GM08714 (cell line): ENCODE data around the gene RNGTT.

Experiments
- H3K4me3 ChIP-seq: fragments of 200-500 bp; sonication (Bioruptor generic); 2 replicates; pipeline ENCODE4 v1.5.1; 2014; ENCODE audit warnings: mild to moderate bottlenecking, low read length, inconsistent platforms
- ZNF274 ChIP-seq: IDR thresholded peaks from 2 replicates; pipeline ENCODE4 v1.6.1; 2012; ENCODE audit warnings: mild to moderate bottlenecking, low read depth, low read length

RNGTT gene

DNA sequence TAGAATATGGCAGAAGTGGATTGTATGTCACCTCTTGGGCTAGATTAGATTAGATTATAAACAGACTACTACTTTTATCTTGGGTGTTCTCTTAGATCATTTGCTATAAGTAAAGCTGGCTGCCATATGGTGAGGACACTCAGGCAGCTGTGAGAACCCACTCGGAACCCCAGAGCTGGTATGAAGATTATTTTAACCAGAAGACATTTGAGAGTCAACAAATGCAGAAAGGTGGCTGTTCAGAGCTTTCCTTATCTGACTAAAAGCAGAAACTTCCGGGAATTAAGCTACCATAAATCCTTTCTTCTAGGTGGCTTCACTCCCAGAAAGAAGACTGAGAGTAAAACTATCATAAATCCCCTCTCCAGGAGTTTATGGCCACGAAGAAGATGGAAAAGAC lies 91.9 kb downstream of the RNGTT start:
- H3K4me3 ChIP-seq = no peak overlapping the region
- no peak for TF ChIP-seq ZNF274

DNA sequence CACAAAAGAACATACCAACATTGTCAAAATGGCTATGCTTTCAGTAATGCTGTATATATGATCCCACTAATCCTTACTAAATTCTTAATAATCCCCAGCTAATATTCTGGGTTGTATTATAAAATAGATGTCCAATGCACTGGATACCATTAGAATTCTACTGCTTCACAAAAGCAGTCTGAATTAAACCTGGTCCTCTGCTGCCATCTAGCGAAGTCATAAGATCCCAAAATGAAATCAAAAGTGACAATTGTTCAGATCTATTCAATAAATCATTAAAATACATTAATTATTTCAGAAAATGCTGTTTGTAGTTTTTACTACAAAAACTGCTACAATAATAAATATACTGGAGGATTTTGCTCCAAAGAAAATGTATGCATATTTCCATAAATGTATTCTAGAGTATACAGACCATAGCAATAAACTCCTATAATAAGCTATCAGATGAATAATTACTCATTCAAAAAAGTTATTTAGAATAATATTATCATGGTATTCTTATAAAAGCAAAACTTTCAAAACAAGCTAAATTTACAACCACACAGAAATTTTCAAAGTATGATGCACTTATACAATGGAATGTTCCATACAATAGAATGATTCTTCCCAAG lies 92.6 kb downstream of the RNGTT start:
- H3K4me3 ChIP-seq = no peak overlapping the region
- no peak for TF ChIP-seq ZNF274

DNA sequence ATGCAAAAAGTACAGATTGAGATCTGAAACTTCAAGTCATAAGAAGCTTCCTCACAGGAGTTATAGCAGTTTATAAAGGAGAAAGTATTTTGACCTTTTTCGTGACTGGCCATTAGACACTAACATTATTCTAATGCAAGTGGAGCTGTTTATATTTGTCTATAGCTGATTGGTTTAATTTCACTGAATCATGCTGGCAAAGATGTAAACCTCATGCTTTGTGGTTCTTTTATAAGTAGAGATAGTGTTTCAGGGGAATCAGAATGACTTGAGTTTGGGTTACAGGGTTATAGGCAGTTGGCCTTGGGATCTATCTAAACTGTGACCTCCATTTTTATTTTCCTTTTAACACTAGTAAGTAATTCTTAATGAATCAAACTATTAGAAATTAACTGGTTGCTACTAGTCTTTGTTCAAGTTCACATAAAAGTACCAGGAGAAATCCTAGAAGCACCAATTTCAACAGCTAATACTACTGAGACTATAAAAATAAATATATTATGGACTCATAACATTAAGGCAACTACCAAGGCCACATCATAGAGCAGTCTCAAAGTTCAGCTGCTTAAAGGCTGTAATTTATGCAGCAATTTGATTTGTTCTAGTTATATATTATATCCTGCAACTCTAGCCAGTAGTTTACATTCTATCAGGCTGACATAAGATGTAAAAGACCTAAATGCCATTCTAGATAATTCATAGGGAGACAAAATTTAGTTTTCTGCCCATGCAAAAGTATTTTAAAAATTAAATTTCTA lies 94.0 kb downstream of the RNGTT start:
- H3K4me3 ChIP-seq = no peak overlapping the region
- TF ChIP-seq ZNF274 = no peak

DNA sequence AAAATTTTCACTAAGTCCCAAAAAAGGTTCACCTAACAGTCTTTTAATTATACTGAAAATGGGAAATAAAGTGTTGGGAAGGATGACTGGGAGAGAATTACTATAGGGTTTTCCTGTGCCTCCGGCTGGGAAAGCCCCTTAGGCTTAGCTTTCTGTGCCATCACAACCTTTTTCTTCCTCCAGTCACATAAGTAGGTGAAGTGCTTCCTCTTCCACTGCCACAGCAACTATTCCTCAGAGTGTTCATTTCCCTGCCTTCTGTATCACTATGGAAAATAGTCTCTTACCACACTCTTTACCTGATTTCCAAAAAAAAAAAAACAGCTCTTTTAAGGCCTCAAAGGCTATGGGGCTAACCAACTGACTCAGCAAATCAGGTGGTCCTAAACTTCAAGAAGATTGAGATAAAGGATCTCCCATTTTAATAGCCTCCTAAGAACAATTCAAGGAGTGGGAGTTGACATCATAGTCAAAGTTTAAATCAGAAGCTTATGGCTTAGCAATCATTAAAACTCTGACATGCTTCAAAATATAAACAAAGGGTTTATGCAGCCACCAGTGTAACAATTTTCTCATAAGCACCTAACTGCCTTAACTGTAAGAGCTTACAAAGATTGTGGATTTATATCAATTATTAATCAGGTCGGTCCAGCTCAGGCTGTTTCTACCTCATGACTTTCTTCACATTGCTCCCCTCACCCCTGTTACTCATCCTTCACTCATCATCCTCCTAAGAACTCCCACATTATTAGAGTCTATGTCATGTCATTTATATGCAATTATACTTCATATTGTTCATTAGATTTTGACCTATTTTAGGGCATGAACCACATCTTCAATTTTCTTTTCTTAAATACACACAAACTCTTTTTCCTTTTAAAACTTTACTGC lies 95.3 kb downstream of the RNGTT start:
- no peak overlapping the region for H3K4me3 ChIP-seq
- TF ChIP-seq ZNF274 = no peak

DNA sequence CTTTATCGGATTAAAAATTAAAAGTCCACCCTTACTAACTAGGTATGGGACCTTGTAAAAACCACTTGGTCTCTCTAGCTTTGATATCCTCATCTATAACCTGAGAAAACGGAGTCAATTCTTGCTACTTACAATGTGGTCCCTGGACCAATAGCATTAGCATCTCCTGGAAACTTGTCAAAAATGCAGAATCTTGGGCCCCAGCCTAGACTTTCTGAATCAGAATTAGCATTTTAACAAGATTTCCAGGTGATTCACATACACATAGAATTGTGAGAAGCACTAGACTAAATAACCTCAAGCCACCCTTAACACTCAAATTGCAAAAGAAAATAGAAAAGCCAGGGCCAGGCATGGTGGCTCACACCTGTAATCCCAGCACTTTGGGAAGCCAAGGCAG lies 96.6 kb downstream of the RNGTT start:
- no peak overlapping the region for H3K4me3 ChIP-seq
- no peak for TF ChIP-seq ZNF274

DNA sequence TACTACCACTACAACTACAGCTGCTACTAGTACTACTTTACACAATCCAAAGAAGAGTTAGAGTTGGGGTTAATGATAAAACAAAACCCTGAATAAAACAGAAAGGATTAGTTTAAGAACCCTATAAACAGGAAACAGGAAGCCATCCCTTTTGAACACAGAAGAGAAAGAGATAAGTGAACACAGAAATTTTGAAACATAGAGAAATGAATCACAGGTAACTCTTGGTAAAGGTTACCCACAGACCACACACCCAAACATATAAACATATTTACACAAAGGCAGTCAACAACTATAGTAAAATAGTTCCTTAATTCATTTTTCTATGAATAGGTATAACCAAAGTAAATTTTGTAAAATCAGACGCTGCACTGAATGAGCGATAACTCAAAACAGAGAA lies 98.1 kb downstream of the RNGTT start:
- no peak for TF ChIP-seq ZNF274
- H3K4me3 ChIP-seq = no peak overlapping the region

DNA sequence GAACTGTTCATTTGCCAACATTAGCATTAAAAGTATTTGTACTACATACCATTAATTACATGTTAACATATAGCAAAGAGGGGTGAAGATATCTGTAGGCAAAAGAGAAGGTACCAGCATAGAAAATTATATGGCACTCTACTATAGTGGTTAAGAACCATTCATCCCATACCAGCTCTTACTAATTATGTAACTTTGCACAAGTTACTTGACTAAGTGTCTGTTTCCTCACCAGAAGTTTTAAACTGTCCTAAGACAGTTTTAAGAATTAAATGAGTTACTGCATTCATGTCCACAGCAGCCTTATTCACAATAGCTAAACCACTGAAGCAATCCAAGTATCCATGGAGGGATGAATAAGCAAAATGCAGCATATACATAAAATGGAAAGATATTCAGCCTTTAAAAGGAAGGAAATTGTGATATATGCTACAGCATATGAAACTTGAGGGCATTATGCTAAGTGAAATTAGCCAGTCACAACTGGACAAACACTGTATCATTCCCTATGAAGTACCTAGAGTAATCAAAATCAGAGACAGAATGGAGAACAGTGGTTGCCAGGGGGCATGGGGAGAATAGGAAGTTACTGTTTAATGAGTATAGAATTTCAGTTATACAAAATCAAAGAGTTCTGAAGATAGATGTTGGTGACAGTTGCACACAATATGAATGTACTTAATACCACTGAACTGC lies 98.9 kb downstream of the RNGTT start:
- no peak for TF ChIP-seq ZNF274
- H3K4me3 ChIP-seq = no peak overlapping the region

DNA sequence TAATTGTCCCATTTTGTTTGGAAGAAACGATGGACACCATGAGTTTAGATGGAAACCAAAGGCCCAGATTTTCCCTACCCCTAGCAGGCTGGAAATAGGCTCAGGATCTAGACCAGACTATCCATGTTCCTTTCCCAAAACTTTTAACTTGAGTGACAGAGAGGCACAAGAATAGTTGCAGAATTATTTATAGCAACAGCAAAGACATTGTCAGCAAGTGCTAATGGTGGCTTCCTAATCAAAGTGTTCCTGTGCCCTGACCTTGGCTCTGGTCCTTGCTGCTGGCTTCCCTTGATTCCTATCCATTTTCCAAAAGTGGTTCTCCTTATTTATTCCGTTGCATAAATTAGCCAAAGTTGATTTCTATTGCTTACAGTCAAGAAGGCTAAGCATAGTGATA lies 103.1 kb downstream of the RNGTT start:
- H3K4me3 ChIP-seq = no peak overlapping the region
- TF ChIP-seq ZNF274 = no peak

DNA sequence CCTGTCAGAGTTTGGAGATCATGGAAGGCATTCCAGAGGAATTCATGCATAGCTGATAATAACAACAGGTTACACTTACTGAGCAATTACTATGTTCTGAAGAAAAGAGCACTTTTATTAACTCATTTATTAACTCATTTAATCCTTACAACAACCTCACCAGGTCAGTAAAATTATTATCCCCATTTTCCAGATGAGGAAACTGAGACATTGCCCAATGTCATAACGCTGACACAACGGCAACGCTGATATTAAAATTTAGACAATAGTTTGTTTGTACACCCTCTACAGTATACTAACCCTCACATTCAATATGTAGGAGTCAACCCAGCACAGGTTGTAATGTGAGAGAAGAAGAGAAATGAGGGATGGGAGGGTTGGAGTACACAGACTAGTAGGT lies 105.0 kb downstream of the RNGTT start:
- H3K4me3 ChIP-seq = no peak overlapping the region
- TF ChIP-seq ZNF274 = no peak

DNA sequence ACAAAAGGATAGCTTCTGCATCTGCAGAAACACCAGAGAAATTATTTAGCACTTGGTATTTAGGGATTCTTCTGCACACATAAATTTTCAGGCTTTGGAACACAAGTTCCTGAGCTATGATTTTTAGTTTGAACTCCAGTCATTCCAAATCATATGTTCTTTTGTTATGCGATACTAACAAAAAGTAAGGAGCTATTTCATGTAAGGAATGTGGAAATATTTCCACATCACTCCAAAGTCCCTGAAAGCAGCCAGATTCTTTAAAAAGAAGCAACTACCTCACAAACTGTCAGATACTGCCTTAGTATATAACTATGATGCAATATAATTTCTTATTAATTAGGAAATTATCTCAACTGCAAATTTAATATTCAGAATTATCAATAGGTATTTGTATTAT lies 106.9 kb downstream of the RNGTT start:
- H3K4me3 ChIP-seq = no peak overlapping the region
- TF ChIP-seq ZNF274 = no peak

DNA sequence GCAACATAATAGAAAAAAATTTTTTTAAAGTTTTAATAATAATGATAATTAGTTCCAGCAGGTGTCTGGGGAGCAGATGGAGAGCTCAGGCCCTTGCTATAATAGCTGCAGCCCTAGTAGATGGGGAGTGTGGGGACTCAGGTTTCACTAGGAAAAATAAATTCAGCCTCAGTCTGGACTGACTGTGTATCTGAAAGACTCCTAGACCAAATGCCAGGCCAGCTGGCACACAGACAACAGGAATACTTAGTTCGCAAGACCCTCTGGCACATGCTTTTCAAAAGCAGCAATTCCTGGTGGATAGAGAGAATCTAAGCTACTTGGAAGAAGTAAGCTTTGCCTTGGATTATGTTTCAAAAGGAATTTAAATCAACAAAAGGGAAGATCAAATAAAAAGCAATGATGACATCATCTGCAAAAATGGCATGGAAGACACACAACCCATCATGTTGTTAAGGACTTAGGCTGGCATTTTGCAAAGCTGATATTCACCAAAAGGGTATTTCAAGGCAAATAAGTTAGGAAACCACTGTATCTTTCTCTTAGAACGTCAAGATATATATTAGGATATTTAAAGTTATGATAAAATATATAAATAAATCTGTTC lies 107.8 kb downstream of the RNGTT start:
- no peak for TF ChIP-seq ZNF274
- H3K4me3 ChIP-seq = no peak overlapping the region

DNA sequence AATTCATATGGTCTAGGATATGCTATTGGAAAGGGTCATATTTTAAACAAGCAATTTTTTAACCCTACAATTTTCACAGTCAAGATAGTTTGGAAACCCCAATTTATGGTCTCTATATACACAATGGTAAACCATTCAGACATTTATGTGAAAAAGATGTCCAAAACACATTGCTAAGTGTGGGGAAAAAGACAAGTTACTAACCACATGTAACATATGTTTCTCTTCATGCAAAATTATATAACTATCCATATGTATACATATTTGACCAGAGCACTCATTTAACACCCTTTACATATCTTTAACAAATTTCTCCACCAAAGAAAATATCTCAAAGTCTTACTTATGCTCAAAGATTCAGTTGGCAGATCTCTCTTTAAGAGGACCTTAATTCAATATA lies 110.6 kb downstream of the RNGTT start:
- H3K4me3 ChIP-seq = no peak overlapping the region
- no peak for TF ChIP-seq ZNF274

DNA sequence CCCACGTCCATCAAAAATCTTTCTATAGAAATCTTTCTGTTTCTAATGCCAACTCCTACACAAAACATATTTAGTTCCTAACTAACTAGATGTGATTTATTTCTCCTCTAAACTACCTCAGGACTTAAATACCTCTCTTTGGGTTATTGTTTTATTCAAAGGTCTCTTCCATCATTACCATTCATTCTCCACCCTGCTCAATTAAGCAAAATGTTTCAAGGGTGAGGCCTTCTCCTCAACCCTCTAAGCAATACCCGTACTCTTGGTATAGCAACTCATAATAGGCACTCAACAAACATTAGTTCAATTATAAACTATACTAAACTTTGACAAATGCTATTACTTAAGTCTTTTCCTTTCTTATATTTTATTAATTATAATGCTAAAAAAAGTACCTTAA lies 111.4 kb downstream of the RNGTT start:
- H3K4me3 ChIP-seq = no peak overlapping the region
- no peak for TF ChIP-seq ZNF274

DNA sequence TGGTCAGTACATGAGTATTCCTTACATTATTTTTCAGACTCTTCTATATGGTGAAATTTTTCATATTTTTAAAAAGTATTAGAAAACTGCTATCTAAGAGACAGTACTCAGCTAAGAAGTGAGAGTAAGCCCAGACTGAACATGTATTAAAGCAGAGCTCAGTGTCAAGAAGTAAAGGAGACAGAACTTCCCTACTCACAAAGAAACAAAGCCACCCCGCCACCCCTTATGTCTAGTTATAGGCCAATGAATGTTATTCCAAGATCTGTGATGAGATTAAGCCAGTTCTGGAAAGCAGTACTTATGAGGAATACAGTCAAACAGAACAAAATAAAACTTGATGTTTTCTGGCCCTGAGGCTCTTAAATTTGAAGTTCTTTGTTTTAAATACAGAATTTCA lies 114.5 kb downstream of the RNGTT start:
- H3K4me3 ChIP-seq = no peak overlapping the region
- no peak for TF ChIP-seq ZNF274
